GM21825 (cell line): ENCODE measurements around the gene DPPA5.
"Not testable (repeated sequence)": the region's sequence is repeated elsewhere in the genome, so short reads cannot be mapped to it uniquely, and the experiment has no call there.

Experiments
- ATAC-seq: cut with Tn5 transposase; IDR thresholded peaks from one replicate; pipeline ENCODE4 v1.9.1; 2021; ENCODE audit warnings: mild to moderate bottlenecking, moderate library complexity; ENCODE audit not compliant: unreplicated experiment

Gene DPPA5

GRCh38 chr6:73364549-73364948, 10.5 kb upstream of the DPPA5 start:
- no peak for ATAC-seq

- ATAC-seq, result no peak
These were observed 10.0 kb upstream of the DPPA5 start for GRCh38 chr6:73364121-73364520.

GRCh38 chr6:73363537-73363875, 9.4 kb upstream of the DPPA5 start:
- no peak for ATAC-seq

GRCh38 chr6:73362869-73363536, 8.9 kb upstream of the DPPA5 start:
- ATAC-seq, result no peak

- ATAC-seq, result no peak
These were observed 8.3 kb upstream of the DPPA5 start, which contains the start of gene KHDC3L for GRCh38 chr6:73362358-73362757. KHDC3L (plus strand) TSS chr6:73362658; CDS start chr6:73362730, 72 bp downstream.

GRCh38 chr6:73349311-73349710, 4.8 kb downstream of the DPPA5 start:
- ATAC-seq, result no peak

- no peak for ATAC-seq
These were observed 5.4 kb downstream of the DPPA5 start for GRCh38 chr6:73348550-73349204.

- ATAC-seq, result no peak
These were observed 10.9 kb downstream of the DPPA5 start for GRCh38 chr6:73343164-73343563.

- no peak for ATAC-seq
These were observed 11.9 kb downstream of the DPPA5 start for GRCh38 chr6:73342174-73342573.

GRCh38 chr6:73341335-73341734, 12.7 kb downstream of the DPPA5 start:
- no peak for ATAC-seq

GRCh38 chr6:73340048-73340447, 14.0 kb downstream of the DPPA5 start:
- no peak for ATAC-seq

GRCh38 chr6:73339340-73339739, 14.7 kb downstream of the DPPA5 start:
- no peak for ATAC-seq

- ATAC-seq, result no peak
These were observed 24.9 kb downstream of the DPPA5 start for GRCh38 chr6:73329201-73329600.

GRCh38 chr6:73328790-73329189, 25.3 kb downstream of the DPPA5 start:
- ATAC-seq, result no peak

- ATAC-seq, result no peak
These were observed 28.4 kb downstream of the DPPA5 start for GRCh38 chr6:73325656-73326055.

GRCh38 chr6:73323323-73323722, 30.8 kb downstream of the DPPA5 start:
- no peak for ATAC-seq

- no peak for ATAC-seq
These were observed 39.2 kb downstream of the DPPA5 start for GRCh38 chr6:73314577-73315492.

- not testable (repeated sequence) for ATAC-seq
These were observed 43.6 kb downstream of the DPPA5 start for GRCh38 chr6:73310503-73310845.

- ATAC-seq, result peak; percentile 93
These were observed 44.1 kb downstream of the DPPA5 start for GRCh38 chr6:73309785-73310502.

GRCh38 chr6:73309535-73309784, 44.6 kb downstream of the DPPA5 start:
- ATAC-seq, result no peak

GRCh38 chr6:73308712-73309534, 45.2 kb downstream of the DPPA5 start:
- ATAC-seq, result no peak
